Tibial nerve (tissue), 4 donors: ENCODE measurements around the gene RAP2C.

Source experiments
- EP300 ChIP-seq, 2 donors: sonication (generic); formaldehyde crosslinking; IDR thresholded peaks; one replicate each; pipeline ENCODE4 v1.6.1; 2017; ENCODE audit warnings: antibody characterized with exemption in 2 of 2, mild to moderate bottlenecking in 1 of 2
- POLR2A ChIP-seq, 2 donors: fragments of 450-650 bp; IDR thresholded peaks; one replicate each; pipeline ENCODE4 v1.6.1; 2017; ENCODE audit warnings: antibody characterized with exemption in 2 of 2, mild to moderate bottlenecking in 2 of 2, moderate library complexity in 2 of 2
- TF ChIP-seq, protein P1 (sequence below), 5 experiments: fragments of 200-600 bp in 3 of 5; fragments of 450-650 bp in 2 of 5; sonication (generic) in 3 of 5; IDR thresholded peaks; one replicate each; pipeline ENCODE4 v1.5.1; 2016 to 2019; ENCODE audit warnings: antibody characterized with exemption in 5 of 5, mild to moderate bottlenecking in 3 of 5, moderate library complexity in 2 of 5

GRCh38 chrX:132187451-132187850 lies 31.8 kb downstream of the RAP2C start:
- TF ChIP-seq, protein P1, sequence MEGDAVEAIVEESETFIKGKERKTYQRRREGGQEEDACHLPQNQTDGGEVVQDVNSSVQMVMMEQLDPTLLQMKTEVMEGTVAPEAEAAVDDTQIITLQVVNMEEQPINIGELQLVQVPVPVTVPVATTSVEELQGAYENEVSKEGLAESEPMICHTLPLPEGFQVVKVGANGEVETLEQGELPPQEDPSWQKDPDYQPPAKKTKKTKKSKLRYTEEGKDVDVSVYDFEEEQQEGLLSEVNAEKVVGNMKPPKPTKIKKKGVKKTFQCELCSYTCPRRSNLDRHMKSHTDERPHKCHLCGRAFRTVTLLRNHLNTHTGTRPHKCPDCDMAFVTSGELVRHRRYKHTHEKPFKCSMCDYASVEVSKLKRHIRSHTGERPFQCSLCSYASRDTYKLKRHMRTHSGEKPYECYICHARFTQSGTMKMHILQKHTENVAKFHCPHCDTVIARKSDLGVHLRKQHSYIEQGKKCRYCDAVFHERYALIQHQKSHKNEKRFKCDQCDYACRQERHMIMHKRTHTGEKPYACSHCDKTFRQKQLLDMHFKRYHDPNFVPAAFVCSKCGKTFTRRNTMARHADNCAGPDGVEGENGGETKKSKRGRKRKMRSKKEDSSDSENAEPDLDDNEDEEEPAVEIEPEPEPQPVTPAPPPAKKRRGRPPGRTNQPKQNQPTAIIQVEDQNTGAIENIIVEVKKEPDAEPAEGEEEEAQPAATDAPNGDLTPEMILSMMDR (IDR thresholded peaks at IDR 0.05) = no peak
- TF ChIP-seq POLR2A (IDR thresholded peaks at IDR 0.05) (no peak), EP300 (IDR thresholded peaks at IDR 0.05) (no peak)
